Sciatic nerve (tissue), 2 donors: ENCODE measurements around the gene PRADC1. TPM values are rescaled to one million over a fixed set of nuclear protein-coding genes. Genes with fewer than 3 reads are reported as not detected.
"Not testable (repeated sequence)": the region's sequence is repeated elsewhere in the genome, so short reads cannot be mapped to it uniquely, and the experiment has no call there.

ENCODE experiments used
- ATAC-seq: fragments of 200-7000 bp; cut with Tn5 transposase; one replicate; pipeline ENCODE4 v1.9.1; 2020; ENCODE audit warnings: mild to moderate bottlenecking, moderate library complexity
- DNase-seq: peaks from one replicate; pipeline ENCODE4 v3.0.0-alpha.2; 2020; ENCODE audit warnings: low spot score
- intact Hi-C: fragments of 100-400 bp; cut with DNase I; formaldehyde crosslinking; loops from one replicate; pipeline ENCODE4 v1.14.2; 2022
- total RNA-seq: library from RNA; stranded (reverse); fragmentation: NEBNext Ultra II Directional; extraction: Animal tissue kit (Norgen Biotek cat#: 25700); gene quantifications from one replicate; pipeline ENCODE4 v1.2.1, GENCODE V29; 2021
- donor health status: DM: no; HTN: no; CAD: no.
- donor health status: DM: no; HTN: no; CAD: no.

The PRADC1 gene
- total RNA-seq, result 15.2 TPM

DNA sequence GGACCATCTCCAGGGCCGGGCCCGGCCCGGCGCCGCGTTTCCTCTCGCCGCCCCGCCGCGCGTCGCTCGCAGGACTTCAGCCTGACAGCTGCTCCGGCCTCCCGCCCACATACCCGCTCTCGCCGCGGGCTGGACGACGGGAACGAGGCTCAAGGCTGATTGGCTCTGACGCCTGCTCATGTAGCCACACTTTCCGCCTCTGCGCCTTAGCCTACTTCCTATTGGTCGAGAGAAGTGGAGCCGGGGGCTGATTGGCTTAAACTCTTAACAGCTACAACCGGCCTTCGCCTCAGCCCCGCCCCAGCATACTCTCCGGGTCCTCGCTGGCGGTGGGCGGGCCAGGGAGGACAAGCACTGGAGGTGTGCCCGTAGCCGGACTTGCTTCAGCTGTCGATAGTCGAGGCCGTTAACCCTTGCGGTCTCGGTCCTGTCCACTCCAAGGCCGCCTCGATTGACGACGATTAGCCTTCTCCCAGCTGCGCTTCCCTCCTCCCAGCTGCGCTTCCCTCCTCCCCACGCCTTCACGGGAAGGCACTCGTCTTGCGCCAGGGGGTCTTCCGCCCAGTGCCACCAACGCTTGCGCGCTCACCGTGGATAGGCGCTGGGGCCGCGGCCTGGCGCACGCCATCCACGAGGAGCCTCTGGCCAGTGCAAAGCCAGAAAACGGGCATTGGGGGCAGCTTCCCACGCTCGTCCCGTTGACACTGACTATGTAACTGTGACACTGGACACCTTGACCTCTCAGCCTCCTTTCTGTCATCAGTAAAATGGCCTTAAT, at the start of gene PRADC1:
TSS of gene PRADC1 (minus strand) at position 86 of the 778 bp plus-strand sequence. CDS start at position 7, 79 bp downstream.
- intact Hi-C loops, result no loop called here
- DNase-seq, result peak; percentile 99

DNA sequence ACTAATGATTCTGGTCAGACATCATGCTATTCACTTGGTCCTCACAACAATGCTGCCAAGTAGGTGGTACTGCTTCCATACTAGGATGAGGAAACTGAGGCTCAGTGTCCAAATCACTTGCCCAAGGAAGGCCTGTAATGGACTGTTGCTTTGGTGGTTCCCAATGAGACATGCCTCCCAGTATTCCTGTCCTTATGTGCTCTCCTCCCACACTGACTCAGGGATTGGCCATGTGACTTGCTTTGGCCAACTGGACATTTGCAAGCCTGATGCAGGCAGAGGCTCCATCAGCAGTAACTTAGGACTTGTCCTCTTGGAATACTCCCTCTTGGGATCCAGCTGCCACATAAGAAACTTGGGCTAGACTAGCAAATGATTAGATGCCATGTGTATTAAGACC, 48.2 kb upstream of the PRADC1 start:
- intact Hi-C loops, result no loop called here
- no peak for DNase-seq
- ATAC-seq, result no peak

More for the DNA sequence above, at the start of gene PRADC1:
- peak; percentile 98 for ATAC-seq

DNA sequence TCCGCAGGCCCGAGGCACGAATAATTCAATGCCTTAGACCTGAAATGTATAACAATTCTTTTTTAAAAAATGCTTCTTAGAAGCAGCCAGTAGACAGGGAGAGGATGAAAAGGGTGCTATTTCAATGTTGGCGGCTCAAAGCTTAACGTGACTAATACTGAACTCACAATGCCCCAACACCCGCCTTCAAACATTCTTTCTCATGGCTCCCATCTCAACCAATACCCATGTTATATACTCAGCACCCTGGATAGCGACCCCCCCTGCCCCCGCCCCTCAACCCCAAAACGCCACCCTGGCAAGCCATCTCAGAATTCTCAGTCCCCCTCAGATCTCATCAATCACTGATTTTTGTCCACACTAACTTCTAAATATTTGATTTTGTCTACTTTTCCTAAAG, 46.8 kb upstream of the PRADC1 start:
- no peak for DNase-seq
- ATAC-seq, result no peak
- intact Hi-C loops, result no loop called here

DNA sequence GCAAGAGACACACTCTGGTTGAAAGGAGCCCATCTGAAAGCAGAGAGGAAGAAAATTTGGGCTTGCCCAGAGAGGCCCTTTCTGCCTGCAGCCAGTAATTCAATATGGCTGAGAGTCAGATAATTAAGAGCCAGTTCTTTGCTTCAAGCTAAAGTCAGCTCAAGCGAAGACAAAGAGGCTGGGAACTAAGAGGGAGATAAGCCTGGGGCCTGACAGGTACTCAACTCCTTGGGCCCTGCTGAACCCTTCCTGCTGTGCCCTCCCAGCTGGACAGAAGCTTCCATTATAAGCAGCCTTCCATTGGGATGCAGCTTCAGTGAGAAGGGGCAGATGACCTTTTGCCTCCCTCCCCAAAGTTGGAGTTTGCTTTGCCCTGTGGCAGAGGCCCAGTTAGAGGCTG, 39.2 kb upstream of the PRADC1 start:
- intact Hi-C loops, result no loop called here

DNA sequence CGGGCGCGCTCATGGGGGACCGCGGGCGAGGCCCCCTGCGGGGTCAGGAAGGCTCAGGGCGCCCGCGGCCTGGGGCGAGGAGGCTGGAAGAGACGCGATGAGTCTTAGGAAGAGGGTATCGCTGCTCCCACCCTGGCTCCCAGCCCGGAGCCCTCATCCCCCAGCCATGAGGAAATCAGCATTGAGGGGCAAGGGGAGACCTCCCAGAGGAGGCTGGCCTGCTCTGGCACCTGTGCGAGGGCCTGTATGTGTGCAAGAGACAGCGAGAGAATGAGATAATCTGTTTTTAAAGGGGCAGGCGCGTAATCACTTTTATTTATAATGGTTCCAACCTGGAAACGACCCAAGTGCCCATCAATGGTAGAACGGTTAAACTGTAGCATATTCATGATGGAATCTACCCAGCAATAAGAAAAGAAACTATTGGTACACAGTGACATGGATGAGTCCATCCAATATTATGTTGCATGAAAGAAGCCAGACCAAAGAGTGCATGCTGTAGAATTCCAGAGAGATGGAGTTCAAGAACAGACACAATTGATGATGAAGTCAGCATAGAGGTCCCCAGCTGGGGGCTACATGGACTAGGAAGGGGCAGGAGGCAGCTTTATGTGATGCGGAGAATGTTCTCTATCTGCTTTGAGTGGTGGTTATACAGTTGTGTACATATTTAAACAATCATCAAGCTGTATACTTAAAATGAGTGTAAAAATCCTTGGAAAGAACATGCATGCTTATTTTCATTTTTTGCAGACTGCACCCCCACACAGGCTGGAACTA, 36.8 kb upstream of the PRADC1 start:
- ATAC-seq (no peak), DNase-seq (no peak)
- intact Hi-C loops, result no loop called here

More for the DNA sequence above, 39.2 kb upstream of the PRADC1 start:
- no peak for DNase-seq
- ATAC-seq, result no peak

DNA sequence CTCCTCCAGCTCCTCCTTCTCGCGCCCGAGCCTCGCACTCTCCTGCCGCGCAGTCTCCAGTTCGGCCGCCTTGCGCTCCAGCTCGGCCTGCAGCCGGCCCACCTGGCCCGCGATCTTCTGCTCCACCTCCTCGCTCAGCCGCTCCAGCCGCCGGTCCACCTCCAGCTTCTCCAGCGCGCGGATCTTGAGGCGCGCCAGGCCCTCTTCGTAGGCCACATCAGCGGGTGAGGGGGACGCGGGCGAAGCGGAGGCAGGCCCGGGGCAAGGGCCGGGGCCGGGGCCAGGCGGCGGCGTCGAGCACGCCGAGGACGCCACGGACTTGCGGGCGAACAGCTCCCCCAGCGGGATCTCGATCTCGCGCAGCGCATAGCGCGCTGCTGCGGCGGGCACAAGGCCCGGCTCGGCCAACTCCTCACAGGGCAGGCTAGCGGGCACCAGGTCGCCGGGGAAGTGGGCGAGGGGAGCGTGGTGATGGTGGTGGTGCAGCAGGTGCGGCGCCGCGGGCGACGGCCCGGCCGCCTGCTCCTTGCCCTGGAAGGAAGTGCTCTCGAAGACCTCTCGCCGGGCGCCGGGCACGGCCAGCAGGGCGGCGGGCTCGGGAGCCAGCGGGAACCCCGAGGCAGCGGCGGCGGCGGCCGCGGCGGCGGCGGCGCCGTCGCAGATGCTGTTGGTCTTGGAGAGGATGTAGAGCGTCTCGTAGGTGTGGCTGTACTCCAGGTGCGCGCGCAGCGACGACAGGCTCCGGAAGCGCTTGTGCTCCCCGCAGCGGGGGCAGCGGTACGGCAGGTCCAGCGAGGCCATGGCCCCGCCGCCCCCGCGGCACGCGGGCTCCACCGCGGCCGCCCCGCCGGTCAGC, 36.0 kb upstream of the PRADC1 start:
- ATAC-seq, result no peak
- no peak for DNase-seq
- intact Hi-C loops, result no loop called here

DNA sequence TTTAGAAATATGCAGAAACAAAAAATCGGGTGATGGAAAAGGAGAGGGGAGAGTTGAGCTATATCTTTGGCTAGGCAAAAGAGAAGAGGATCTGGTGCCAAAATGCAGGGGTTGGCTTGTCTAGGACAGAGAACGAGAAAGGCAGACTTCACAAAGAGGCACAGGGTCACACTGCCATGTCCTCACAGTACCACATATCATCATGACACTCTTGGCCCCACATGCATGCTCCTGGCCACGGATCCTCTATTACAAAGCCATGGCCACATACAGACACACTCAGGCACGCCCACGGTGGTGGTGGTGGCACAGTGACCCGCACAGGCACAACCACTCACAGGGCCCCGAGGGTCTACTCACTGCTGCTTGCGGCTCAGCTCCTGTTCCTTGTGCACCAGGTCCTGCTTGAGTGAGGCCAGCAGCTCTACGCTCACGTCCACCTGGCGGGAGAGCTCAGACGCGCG, 35.4 kb upstream of the PRADC1 start:
- intact Hi-C loops, result no loop called here
- DNase-seq (no peak), ATAC-seq (no peak)

DNA sequence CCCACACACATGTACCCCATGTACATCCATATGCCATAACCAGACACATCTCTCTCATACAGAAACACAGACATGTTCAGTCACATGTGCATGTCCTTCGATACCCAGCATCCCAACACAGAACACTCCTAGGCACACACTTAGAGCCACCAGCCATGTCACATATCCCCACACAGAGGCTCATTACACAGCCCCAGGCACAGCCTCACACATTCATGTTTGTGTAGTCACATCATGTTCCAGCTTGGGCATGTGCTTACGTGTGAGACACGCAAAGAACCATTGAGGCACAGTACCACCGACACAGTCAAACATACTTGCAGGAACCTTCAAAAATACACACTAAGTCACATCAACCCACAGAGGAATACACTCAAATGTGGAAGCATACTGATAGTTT, 34.0 kb upstream of the PRADC1 start:
- intact Hi-C loops, result no loop called here
- ATAC-seq (no peak), DNase-seq (no peak)

DNA sequence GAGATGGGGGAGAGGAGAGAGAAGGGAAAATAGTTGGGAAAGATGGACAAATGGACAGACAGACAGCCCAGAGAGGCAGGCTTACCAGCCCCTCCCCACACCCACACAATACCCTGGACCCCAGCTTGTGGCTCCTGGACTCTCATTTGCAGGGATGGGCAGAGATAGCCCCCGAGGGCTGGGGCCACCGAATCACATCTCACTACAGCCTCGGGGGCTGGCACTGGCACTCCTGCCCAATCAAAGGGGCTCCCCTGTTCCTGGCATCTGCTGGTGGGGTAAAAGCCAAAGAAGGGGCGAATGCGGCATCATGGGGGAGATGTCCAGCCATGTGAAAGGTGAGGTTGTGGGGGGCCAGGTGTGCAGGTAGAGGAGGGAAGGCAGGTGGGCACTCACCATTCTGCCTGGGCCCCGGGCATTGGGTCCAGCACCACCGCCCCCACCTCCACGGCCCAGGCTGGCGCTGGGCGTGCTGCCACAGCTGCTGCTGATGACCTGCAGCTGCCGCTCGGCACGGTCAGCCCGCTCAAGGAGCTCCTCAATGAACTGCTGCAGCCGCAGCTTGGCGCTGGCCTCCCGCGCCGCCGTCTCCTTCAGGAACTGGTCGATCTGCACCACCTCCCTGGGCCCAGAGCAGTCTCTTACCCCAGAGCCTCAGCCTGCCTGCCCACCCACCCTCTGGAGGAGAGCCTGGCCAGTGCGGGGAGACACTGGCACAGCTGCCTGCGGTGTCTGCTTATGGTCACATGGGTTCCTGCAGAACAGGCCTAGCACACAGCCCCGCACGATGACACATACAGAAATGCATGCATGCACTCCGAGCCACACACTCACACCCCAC, 33.2 kb upstream of the PRADC1 start:
- intact Hi-C loops, result no loop called here
- ATAC-seq (no peak), DNase-seq (no peak)

DNA sequence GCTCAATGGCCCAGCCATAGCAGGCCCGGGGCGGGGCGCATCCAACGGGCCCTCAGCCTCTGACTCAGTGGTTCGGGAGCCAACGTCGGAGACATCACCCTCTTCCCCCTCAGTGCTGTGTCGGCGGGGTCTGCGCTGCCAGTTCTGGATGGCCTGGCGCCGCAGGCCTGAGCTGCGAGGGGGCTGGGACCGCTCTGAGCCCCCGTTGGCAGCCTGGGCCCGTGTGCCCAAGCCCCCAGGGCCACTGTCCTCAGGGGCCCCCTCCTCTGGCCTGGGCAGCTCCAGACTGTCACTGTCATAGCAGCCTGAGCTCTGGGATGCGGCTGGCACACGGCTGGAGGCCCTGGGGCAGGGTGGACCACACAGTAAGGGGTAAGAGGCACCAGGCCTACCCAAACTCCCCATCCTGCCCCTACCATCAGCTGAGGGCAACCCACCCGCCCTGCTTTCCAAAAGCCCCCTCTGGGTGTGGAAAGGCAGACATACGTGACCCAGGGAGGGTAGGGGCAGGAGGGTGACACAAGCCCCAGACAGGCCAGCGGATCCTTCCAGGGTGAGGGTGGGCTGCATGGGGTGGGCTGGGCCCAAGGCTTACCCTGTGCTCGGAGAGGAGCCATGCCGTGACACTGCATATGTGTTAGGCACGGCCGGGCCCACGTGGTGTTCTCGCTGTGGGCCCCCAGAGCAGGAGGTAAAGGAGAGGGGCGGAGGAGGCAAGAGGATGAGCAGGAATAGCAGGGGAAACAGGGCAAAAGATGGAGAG, 32.4 kb upstream of the PRADC1 start:
- no peak for DNase-seq
- no peak for ATAC-seq
- intact Hi-C loops, result no loop called here

DNA sequence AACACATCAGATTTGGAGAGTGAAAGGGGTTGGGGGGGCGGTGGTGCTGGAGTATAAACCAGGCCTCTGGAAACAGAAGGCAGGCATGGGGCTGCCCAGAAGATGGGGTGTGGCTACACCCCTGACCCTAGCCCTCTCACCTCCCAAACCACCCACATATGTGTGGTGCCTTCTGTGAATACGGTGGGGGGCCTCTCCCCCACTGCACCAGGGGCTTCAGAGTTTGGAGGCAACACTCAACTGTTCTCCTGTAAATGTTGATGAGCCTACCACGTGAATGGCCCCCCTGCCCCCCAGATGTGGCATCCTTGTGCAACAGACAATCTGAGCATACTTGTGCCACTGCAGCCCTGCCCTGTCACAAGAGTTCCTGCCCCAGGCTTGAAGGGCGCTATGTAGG, 31.7 kb upstream of the PRADC1 start:
- no peak for DNase-seq
- no peak for ATAC-seq

DNA sequence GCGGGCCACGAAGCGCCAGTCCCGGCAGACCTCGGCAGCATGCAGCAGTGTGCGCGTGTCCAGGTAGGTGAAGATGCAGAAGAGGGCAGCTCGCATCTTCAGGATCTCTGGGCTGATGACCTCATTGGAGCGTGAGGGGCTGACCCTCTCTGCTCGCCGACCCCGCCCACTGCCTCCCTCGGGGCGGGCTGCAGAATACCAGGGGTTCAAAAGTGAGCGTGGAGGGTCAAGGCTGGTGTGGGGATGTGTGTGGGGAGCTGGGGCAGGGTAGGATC, 31.2 kb upstream of the PRADC1 start:
- DNase-seq (no peak), ATAC-seq (no peak)
- intact Hi-C loops, result no loop called here

More for the DNA sequence above, 31.7 kb upstream of the PRADC1 start:
- intact Hi-C loops, result no loop called here

DNA sequence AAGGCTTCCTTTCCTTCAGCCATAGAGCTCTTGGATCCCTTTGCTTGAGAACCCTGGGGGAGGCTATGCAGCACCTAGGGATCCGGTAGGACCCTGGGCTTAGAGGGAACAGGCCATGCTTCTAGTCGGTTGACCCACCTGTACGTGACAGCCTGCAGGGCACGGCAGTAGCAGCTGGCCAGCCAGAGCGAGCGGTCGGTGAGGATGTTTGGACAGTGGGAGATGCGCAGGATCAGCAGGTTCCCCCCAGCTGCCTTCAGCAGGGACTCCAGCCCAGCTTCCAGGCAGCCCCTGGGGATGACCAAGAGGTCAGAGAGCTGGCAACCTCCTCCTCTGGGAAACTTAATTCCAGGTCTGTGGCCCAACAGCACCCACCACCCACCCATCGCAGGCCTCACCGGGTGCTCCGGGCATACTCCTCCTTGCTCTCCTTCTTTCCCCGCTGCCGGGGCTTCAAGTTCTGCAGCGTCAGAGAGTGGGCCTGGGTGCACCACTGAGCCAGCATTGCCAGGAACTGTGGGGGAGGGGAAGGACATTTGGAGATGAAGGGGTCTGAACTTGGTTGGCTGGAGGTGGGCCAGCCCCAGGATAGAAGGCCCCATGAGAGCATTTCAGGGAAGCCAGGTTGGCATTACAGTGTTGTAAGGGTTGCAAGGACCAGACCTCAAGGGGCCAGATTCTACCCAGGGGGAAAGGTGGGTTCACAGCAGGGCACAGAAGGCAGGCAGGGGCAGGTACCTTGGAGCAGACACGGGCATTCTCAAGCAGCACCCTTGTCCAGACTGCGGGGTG, 30.7 kb upstream of the PRADC1 start:
- intact Hi-C loops, result no loop called here
- DNase-seq, result no peak
- ATAC-seq, result no peak

DNA sequence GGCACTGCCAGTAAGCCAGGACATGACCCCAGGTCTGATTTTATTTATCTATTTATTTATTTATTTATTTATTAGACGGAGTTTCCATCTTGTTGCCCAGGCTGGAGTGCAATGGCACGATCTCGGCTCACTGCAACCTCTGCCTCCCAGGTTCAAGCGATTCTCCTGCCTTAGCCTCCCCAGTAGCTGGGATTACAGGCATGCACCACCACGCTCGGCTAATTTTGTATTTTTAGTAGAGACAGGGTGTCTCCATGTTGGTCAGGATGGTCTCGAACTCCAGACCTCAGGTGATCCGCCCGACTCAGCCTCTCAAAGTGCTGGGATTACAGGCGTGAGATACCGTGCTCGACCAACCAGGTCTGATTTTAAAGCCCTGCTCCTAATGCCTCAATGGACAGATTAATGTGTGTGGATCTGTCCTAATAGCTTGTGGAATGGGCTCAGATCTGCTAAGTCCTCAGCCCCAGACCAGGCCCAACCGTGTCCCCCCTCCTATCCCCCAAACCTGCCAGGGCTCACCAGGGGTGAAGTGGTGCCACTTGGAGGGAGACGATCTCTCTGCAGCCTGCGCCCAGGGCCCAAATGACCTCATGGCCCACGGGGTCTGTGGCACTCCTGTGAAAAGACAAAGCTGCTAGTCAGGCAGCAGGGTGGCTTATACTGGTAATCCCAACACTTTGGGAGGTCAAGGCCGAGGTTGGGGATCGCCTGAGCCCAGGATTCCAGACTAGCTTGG, 29.8 kb upstream of the PRADC1 start:
- DNase-seq, ATAC-seq, intact Hi-C loops: not testable (repeated sequence)

DNA sequence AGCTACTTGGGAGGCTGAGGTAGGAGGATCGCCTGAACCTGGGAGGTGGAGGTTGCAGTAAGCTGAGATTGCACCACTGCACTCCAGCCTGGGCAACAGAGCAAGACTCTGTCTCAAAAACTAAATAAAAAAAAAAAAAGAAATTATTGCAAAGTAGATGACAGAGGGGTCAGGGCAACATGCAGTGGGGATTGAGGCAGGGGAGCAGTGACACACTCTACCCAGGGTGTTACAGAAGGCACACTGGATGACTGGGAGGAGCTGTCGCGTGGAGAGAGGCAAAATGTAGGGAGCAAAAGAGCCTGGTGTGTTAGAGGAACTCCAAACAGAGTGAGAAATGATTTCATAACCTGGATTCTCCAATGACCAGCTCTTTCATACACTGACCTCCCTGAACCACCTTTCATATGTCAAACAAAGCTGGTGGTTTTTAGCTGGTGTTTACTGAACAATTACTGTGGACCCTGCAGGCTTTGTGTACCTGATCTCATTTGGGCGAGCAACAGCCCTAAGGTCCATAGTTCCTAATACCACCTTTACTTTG, 29.1 kb upstream of the PRADC1 start:
- ATAC-seq, result no peak
- intact Hi-C loops, result no loop called here
- no peak for DNase-seq

DNA sequence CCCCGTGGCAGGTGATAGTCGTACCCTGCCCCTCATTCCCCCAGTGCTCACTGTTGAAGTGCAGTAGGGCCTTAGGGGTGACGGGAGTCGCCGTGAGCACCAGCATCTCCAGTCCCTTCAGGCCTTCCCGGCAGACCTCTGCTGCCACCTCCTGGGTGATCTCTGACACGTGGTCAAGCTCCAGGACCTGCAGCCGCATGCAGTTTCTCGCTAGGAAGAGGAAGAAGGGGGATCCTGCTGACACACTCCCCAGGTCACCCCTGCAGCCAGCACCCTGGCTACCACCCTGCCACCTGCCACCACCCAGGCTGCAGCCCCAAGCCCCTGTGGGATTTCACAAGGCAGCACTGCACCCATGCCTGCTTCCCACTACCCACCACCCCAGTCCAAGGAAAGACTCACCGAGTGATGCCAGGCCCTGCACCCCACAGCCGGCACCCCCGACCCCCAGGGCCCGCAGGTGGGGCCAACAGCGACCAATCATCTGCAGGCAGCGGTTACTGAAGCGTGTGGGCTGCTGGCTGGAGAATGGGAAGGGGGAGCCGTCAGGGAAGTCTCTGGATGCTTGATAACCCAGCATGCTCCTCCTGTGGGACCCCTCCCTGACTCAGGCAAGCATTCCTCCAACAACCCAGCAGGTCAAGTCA, 27.4 kb upstream of the PRADC1 start:
- ATAC-seq, result no peak
- intact Hi-C loops, result no loop called here
- no peak for DNase-seq
